ENCODE measurements around the gene CCDC9B.

DNA sequence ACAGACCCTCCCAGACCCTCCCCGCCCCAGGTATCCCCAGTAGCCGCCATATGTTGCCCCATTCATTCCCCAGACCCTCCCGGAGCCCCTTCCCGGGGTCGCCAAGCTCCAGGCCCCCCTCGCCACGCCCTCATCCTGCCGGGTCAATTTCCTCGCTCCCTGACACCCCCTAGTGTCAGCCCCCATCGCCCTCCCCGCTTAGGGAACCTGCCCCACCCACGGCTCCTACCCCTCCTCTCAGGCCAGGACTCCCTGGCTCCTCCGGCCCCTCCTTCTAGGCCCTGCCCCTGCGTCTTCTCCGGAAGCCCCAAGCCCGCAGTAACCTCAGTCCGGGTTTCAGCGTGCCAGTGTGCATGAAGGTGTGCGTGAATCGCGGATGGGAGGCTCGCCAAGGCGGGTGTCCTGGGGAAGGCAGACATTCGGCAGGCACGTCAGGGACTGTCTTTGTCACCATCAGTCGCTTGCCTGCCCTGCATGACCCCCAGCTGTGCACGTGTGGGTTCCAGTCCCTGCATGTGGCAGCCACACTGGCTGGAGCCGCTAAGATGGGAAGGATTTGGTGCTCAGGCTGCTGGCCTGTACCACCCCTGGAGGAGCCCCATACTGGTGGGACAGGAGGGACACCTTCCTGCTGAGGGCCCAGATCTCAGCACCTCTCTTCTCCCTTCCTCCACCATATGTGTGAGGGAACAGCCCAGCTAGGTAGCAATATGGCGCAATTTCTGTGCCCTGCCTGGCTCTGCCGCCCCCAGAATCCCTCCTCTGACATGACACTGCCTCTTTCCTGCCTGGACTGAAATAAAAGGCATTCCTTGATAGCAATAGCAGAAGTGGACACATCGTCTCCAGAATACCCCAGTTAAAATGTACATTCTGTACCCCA, 18.0 kb upstream of the CCDC9B start:
- TF ChIP-seq POLR2AphosphoS5 (IDR thresholded peaks at IDR 0.05): no peak
- TF ChIP-seq, protein P1, sequence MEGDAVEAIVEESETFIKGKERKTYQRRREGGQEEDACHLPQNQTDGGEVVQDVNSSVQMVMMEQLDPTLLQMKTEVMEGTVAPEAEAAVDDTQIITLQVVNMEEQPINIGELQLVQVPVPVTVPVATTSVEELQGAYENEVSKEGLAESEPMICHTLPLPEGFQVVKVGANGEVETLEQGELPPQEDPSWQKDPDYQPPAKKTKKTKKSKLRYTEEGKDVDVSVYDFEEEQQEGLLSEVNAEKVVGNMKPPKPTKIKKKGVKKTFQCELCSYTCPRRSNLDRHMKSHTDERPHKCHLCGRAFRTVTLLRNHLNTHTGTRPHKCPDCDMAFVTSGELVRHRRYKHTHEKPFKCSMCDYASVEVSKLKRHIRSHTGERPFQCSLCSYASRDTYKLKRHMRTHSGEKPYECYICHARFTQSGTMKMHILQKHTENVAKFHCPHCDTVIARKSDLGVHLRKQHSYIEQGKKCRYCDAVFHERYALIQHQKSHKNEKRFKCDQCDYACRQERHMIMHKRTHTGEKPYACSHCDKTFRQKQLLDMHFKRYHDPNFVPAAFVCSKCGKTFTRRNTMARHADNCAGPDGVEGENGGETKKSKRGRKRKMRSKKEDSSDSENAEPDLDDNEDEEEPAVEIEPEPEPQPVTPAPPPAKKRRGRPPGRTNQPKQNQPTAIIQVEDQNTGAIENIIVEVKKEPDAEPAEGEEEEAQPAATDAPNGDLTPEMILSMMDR (IDR thresholded peaks at IDR 0.05): no peak

Data from gastroesophageal sphincter (tissue), 3 donors.